ENCODE results near the gene KIAA0319L.

GRCh38 chr1:35454176-35454575 is 103.0 kb downstream of the KIAA0319L start:
- TF ChIP-seq, protein P1, sequence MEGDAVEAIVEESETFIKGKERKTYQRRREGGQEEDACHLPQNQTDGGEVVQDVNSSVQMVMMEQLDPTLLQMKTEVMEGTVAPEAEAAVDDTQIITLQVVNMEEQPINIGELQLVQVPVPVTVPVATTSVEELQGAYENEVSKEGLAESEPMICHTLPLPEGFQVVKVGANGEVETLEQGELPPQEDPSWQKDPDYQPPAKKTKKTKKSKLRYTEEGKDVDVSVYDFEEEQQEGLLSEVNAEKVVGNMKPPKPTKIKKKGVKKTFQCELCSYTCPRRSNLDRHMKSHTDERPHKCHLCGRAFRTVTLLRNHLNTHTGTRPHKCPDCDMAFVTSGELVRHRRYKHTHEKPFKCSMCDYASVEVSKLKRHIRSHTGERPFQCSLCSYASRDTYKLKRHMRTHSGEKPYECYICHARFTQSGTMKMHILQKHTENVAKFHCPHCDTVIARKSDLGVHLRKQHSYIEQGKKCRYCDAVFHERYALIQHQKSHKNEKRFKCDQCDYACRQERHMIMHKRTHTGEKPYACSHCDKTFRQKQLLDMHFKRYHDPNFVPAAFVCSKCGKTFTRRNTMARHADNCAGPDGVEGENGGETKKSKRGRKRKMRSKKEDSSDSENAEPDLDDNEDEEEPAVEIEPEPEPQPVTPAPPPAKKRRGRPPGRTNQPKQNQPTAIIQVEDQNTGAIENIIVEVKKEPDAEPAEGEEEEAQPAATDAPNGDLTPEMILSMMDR (IDR thresholded peaks at IDR 0.05): no peak
- TF ChIP-seq POLR2A (IDR thresholded peaks at IDR 0.05): no peak

Data from testis (tissue), 2 donors.